SU-DHL-6 (cell line): ENCODE results near the gene MRFAP1.

Experiments used
- H2AFZ ChIP-seq: fragments of 200-600 bp; sonication (generic); 2 replicates; pipeline ENCODE4 v1.6.1; 2014; ENCODE audit warnings: low read depth, mild to moderate bottlenecking, moderate library complexity, mixed read lengths, antibody characterized with exemption, low read length; ENCODE audit not compliant: severe bottlenecking
- H3F3A ChIP-seq: fragments of 200-600 bp; shearing (Covaris generic); 2 replicates; pipeline ENCODE4 v1.6.0; 2016; ENCODE audit warnings: antibody characterized with exemption, mild to moderate bottlenecking; ENCODE audit not compliant: insufficient read depth
- H3K27ac ChIP-seq: fragments of 200-600 bp; sonication (generic); 2 replicates; pipeline ENCODE4 v1.5.1; 2016; ENCODE audit warnings: low read depth, mild to moderate bottlenecking, low read length, moderate library complexity, mixed read lengths
- H3K27me3 ChIP-seq: fragments of 200-600 bp; sonication (generic), shearing (Covaris generic); 2 replicates; pipeline ENCODE4 v1.6.0; 2014; ENCODE audit warnings: mild to moderate bottlenecking, low read length
- H3K36me3 ChIP-seq: fragments of 200-600 bp; sonication (generic); 2 replicates; pipeline ENCODE4 v1.6.1; 2014; ENCODE audit warnings: mild to moderate bottlenecking, low read length, mixed read lengths
- H3K4me2 ChIP-seq: fragments of 300-600, 200-600 bp; shearing (Covaris generic), sonication (generic); 2 replicates; pipeline ENCODE4 v1.6.0; 2014; ENCODE audit warnings: low read length, low read depth, mild to moderate bottlenecking; ENCODE audit not compliant: poor library complexity, severe bottlenecking
- H3K4me3 ChIP-seq: fragments of 200-600 bp; sonication (generic); 2 replicates; pipeline ENCODE4 v1.5.1; 2014; ENCODE audit warnings: antibody characterized with exemption, low read length, mild to moderate bottlenecking, mixed read lengths; ENCODE audit not compliant: insufficient read depth, poor library complexity, severe bottlenecking
- H3K79me2 ChIP-seq: fragments of 200-600 bp; sonication (generic); 2 replicates; pipeline ENCODE4 v1.6.1; 2014; ENCODE audit warnings: mild to moderate bottlenecking, low read length, moderate library complexity; ENCODE audit not compliant: insufficient read depth
- H3K9ac ChIP-seq: fragments of 200-600 bp; sonication (generic); 2 replicates; pipeline ENCODE4 v1.7.0; 2014; ENCODE audit warnings: mild to moderate bottlenecking, low read length
- H3K9me2 ChIP-seq: fragments of 200-600 bp; sonication (generic); replicated peaks from 2 replicates; pipeline ENCODE4 v1.6.1; 2014; ENCODE audit warnings: low read length; ENCODE audit not compliant: insufficient read depth
- H3K9me3 ChIP-seq: fragments of 200-600 bp; sonication (generic); 2 replicates; pipeline ENCODE4 v1.6.1; 2014; ENCODE audit warnings: low read length, mixed read lengths; ENCODE audit not compliant: insufficient read depth
- H4K20me1 ChIP-seq: fragments of 200-600 bp; sonication (generic); 2 replicates; pipeline ENCODE4 v1.6.1; 2014; ENCODE audit warnings: low read depth, mild to moderate bottlenecking, antibody characterized with exemption, low read length, moderate library complexity, mixed read lengths
- CTCF ChIP-seq: fragments of 200-600 bp; sonication (generic); IDR thresholded peaks from one replicate; pipeline ENCODE4 v1.5.1; 2017; ENCODE audit warnings: antibody characterized with exemption, mild to moderate bottlenecking, low read length, moderate library complexity; ENCODE audit not compliant: insufficient read depth, poor library complexity, severe bottlenecking
- EZH2phosphoT487 ChIP-seq: fragments of 200-600 bp; sonication (generic), shearing (Covaris generic); conservative IDR thresholded peaks from 2 replicates; pipeline ENCODE4 v1.6.1; 2018; ENCODE audit warnings: mild to moderate bottlenecking, antibody characterized with exemption, low read length, moderate library complexity, mixed read lengths

MRFAP1 gene

GRCh38 chr4:6614701-6615230 is 25.7 kb upstream of the MRFAP1 start:
- Histone ChIP-seq H4K20me1 (no peaks in the 10 kb centered on the region), H3K4me3 (no peak overlapping the region), H3K27ac (no peak overlapping the region), H3K36me3 (no peaks in the 10 kb centered on the region), H3K27me3 (no peaks in the 10 kb centered on the region), H2AFZ (no peak overlapping the region), H3F3A (no peaks in the 10 kb centered on the region), H3K79me2 (no peaks in the 10 kb centered on the region), H3K9ac (no peak overlapping the region), H3K9me3 (no peaks in the 10 kb centered on the region), H3K4me2 (no peak overlapping the region), H3K9me2 (no peaks in the 10 kb centered on the region)
- no peak for TF ChIP-seq CTCF
- no peak for TF ChIP-seq EZH2phosphoT487

GRCh38 chr4:6616087-6616995 is 24.1 kb upstream of the MRFAP1 start:
- no peaks in the 10 kb centered on the region for H3K27me3 ChIP-seq
- H3F3A ChIP-seq = no peaks in the 10 kb centered on the region
- H3K79me2 ChIP-seq = no peaks in the 10 kb centered on the region
- no peak overlapping the region for H3K4me3 ChIP-seq
- H3K4me2 ChIP-seq = no peak overlapping the region
- H3K27ac ChIP-seq = no peak overlapping the region
- H3K36me3 ChIP-seq = no peaks in the 10 kb centered on the region
- TF ChIP-seq EZH2phosphoT487 (no peak), CTCF (no peak)
- no peaks in the 10 kb centered on the region for H4K20me1 ChIP-seq
- H3K9ac ChIP-seq = no peak overlapping the region
- H2AFZ ChIP-seq = no peak overlapping the region
- no peaks in the 10 kb centered on the region for H3K9me3 ChIP-seq
- no peaks in the 10 kb centered on the region for H3K9me2 ChIP-seq

GRCh38 chr4:6617246-6617645 is 23.2 kb upstream of the MRFAP1 start:
- Histone ChIP-seq H3K9ac (no peak overlapping the region), H2AFZ (no peak overlapping the region), H3K4me3 (no peak overlapping the region), H3K27me3 (no peaks in the 10 kb centered on the region), H3K27ac (no peak overlapping the region), H4K20me1 (no peaks in the 10 kb centered on the region), H3K79me2 (no peaks in the 10 kb centered on the region), H3K4me2 (no peak overlapping the region), H3F3A (no peaks in the 10 kb centered on the region), H3K9me3 (no peaks in the 10 kb centered on the region), H3K9me2 (no peaks in the 10 kb centered on the region), H3K36me3 (no peaks in the 10 kb centered on the region)
- TF ChIP-seq EZH2phosphoT487 = no peak
- TF ChIP-seq CTCF = no peak
